Posterior cingulate gyrus (tissue), 11 donors: ENCODE results near the gene DGCR6L.
"Not testable (repeated sequence)": the region's sequence is repeated elsewhere in the genome, so short reads cannot be mapped to it uniquely, and the experiment has no call there.

Experiments used
- DNase-seq, 10 donors: peaks; one replicate each; pipeline versions ENCODE4 v3.0.0 to v3.0.0-alpha.2; 2020 to 2021; ENCODE audit warnings: mixed read lengths in 3 of 10
- intact Hi-C: fragments of 100-400 bp; cut with DNase I; formaldehyde crosslinking; loops from one replicate; pipeline ENCODE4 v1.15.1; 2023

Gene DGCR6L

DNA sequence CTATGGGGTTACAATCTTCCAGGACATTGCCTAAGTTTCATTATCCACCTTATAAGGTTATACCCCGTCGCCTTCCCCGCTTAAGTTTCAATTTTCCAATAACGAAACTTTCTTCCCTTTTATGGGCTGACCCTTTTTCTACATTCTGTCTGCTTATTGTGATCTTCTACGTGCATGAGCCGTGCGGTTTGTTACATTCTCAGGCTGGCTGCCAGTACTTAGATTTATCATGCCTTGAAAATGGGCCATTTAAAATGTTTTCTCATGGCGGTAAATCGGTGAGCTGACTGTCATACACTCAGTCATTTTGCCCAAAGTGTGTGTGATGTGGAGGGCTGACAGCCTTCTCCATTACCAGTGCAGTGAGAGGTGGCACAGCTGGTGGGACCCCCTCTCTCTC is 23.3 kb downstream of the DGCR6L start:
- intact Hi-C loops, result no loop called here
- no peak for DNase-seq

DNA sequence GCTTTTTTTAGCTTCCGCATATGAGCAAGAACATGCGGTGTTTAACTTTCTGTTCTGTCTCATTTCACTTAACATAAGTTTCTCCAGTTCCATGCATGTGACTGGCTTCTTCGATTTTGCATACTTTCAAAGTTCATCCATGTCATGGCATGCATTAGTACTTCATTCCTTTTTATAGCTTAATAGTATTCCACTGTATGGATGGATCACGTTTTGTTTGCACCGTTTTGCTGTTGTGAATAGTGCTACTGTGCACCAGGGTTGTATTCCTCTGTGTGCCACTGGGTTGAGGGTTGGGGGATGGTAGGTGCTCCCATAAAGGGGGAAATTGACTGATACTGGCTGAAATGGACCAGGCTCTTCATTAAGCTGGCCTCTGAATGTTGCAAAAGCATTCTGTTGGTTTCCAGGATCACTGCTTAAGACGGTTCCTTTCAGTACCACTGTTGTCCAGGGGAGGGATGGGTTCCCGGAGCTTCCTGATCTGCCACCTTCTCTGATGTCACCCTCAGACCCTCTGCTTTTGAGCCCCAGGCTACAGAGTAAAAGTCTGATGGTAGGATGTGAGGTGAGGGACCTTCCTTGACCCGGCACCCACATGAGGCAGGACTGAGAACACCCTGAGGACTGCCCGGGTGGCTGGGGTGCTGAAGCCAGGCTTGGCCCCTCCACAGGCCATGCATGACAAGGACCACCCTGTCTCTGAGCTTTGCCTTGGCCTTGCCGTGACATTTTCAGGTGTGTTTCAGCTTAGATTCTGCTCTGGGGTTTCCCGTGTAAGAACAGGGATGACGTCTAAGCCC is 24.4 kb downstream of the DGCR6L start:
- no peak for DNase-seq
- intact Hi-C loops, result no loop called here

- DNase-seq, result no peak
- intact Hi-C loops, result no loop called here
Measured at GRCh38 chr22:20292673-20293232, 27.1 kb downstream of the DGCR6L start.

DNA sequence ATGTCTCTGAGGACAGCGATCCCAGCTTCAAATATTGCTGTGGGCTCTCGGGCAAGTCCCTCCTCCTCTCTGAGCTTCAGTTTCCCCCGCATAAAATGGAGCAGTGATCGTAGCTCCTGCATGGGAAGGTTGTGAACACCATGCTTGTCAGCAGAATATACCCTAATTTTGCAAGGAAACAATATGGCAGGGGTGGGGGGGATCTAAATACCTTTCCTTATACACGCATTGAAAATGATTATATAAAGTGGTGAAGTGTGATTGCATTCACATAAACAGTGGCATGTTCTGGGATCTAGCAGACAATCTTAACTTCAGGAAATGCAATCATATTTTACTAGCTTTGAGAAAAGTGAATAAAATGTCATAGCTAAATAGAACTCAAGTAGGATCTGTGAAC is 27.8 kb downstream of the DGCR6L start:
- no peak for DNase-seq

DNA sequence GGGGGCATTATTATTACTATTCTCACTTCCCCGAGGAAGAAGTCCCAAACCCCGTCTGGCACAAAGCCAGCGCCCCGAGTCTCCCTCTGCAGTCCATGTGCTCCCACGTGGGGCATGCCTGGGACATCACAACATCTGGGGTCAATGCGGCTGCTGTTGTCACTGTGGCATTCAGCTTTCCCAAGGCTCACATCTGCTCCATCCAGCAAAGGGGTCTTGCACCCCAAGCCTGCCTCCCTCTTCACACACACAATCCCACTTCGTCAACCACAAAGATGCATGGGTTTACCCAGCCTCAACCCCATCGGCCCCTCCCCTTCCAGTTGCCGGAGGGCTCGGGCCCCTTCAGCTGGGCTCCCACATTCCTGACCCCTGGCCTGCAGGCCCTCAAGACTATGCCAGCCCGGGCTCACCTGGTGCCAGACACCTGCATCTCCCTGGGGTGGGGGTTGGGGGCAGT is 28.2 kb downstream of the DGCR6L start:
- DNase-seq, result peak in 1 of 10 donors; percentile 84
- intact Hi-C loops, result no loop called here

More for the DNA sequence above, 27.8 kb downstream of the DGCR6L start:
- intact Hi-C loops, result no loop called here

DNA sequence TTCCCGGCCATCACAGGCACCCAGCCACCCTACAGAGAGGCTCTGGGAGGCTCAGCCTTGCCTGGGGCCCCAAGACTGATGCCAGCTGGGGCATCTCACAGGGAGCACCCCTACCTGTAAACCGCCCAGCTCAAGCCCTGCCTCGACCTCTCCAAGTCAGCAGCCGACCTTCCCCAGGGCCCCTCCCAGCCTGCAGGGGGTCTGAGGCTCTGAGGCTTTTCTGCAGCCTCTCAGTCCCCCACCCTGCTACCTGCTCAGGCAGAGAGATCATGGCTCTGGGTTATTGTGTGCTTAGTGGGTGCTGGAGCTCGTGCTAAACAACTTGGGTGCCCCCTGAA is 28.6 kb downstream of the DGCR6L start:
- DNase-seq, result no peak
- intact Hi-C loops, result no loop called here

GRCh38 chr22:20290578-20291248 is 29.1 kb downstream of the DGCR6L start:
- intact Hi-C loops, result no loop called here
- DNase-seq, result no peak

GRCh38 chr22:20290045-20290392 is 29.8 kb downstream of the DGCR6L start:
- intact Hi-C loops, result no loop called here

GRCh38 chr22:20289182-20290044 is 30.4 kb downstream of the DGCR6L start:
- DNase-seq, intact Hi-C loops: not testable (repeated sequence)

More at GRCh38 chr22:20290045-20290392, 29.8 kb downstream of the DGCR6L start:
- DNase-seq, result no peak

- intact Hi-C loops, DNase-seq: not testable (repeated sequence)
Measured at GRCh38 chr22:20286784-20287423, 33.0 kb downstream of the DGCR6L start.

DNA sequence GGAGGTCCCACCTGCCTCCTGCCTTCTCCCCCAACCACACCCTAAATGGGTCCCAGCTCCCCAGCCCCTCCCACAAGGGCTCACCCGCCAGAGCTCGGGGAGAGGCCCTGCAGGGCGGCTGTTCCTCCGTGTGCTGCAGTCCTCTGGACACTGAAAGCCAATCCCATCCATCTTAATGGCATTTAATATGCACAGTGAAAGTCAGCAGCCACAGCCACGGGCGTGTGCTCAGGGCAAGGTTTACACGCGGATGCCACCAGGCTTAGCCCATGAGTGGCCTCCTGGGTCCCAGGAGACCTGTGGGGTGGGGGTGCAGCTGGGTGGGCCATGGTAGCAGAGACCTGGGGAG is 33.6 kb downstream of the DGCR6L start:
- DNase-seq, intact Hi-C loops: not testable (repeated sequence)

GRCh38 chr22:20285473-20286311 is 34.2 kb downstream of the DGCR6L start:
- peak; percentile 64 to 97 (median 87) for DNase-seq
- intact Hi-C loops, result loop anchor here (1.0 kb wide), 1 partner anchor 128 kb away; no protein-coding TSS in a partner anchor

DNA sequence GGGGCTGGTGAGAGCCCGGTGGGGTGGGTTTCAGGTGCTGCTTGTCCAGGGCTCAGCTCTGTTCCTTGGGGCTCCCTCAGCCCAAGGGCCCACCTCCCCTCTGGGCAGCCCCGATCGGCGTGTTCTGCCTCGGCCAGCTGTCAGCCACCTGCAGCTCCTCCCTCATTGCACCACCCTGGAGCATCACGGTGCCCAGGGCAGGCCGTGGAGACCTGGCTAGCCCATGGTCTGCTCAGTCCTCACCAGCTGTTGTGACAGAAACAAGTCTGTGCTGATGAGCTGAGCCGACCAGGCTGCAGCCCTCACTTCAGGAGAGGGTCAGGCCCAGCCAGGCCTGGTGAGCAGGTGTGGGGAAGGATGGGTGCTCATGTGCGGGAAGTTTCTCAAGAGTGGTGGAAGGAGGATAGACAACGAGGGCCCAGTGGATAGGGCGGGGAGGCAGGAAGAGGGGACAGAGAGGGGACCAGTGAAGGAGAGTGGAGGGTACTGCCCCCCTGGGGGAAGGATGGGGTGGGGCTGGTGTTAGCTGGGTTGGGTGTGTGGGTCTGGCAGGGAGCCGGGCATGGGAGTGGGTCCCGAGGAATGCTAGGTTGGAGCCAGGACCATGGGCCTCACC is 35.3 kb downstream of the DGCR6L start:
- intact Hi-C loops, result loop anchor here (1.0 kb wide), 1 partner anchor 127 kb away; no protein-coding TSS in a partner anchor
- no peak for DNase-seq

DNA sequence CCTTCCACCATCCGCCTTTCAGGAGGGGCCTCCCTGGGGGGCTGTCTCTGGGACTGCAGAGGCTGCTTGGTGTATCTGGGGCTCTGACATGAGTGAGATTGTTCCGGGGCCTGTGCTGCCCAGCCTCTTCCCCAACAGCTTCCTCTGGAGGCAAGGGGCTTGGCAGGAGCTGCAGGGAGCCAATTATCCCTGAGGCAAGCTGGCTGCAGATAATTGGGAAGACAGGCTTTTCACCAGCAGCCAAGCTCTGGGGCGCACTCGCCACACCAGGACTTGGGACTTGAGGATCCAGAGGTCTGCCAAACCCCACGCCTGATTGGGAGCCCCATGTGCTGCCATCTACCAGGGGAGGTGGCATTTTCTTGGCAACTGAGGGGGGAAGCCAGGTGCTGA is 36.2 kb downstream of the DGCR6L start:
- no peak for DNase-seq
- intact Hi-C loops, result no loop called here

- no peak for DNase-seq
- intact Hi-C loops, result no loop called here
Measured at GRCh38 chr22:20282901-20283673, 36.8 kb downstream of the DGCR6L start.

- no peak for DNase-seq
- intact Hi-C loops, result no loop called here
Measured at GRCh38 chr22:20281891-20282290, 38.0 kb downstream of the DGCR6L start.

- intact Hi-C loops, DNase-seq: not testable (repeated sequence)
Measured at GRCh38 chr22:20281473-20281872, 38.4 kb downstream of the DGCR6L start.

- intact Hi-C loops, result no loop called here
- DNase-seq, result no peak
Measured at GRCh38 chr22:20280866-20281265, 39.0 kb downstream of the DGCR6L start.
